Stimulated activated CD4-positive, alpha-beta T cell treated with anti-CD3 and anti-CD28 coated beads, Interleukin-15, amount 100 ng/mL, for 1 hour (primary cell): Measurements from ENCODE around the gene FUT8.
"Not testable (repeated sequence)": the region's sequence is repeated elsewhere in the genome, so short reads cannot be mapped to it uniquely, and the experiment has no call there.

Source experiments
- DNase-seq, 2 donors: peaks; one replicate each; pipeline ENCODE4 v3.0.0-alpha.2; 2020; ENCODE audit warnings: low read depth in 1 of 2, low spot score in 1 of 2

The FUT8 gene

GRCh38 chr14:65415613-65416012, 3.1 kb downstream of the FUT8 start:
- DNase-seq = no peak

GRCh38 chr14:65419593-65420252, 7.2 kb downstream of the FUT8 start:
- no peak for DNase-seq

GRCh38 chr14:65421201-65421981, 8.9 kb downstream of the FUT8 start:
- no peak for DNase-seq

GRCh38 chr14:65422088-65422834, 9.7 kb downstream of the FUT8 start:
- DNase-seq = no peak

- DNase-seq = no peak
Measured at GRCh38 chr14:65423982-65424381, 11.5 kb downstream of the FUT8 start.

- DNase-seq = no peak
Measured at GRCh38 chr14:65424531-65424930, 12.0 kb downstream of the FUT8 start.

- no peak for DNase-seq
Measured at GRCh38 chr14:65425885-65426284, 13.4 kb downstream of the FUT8 start.

GRCh38 chr14:65426902-65427301, 14.4 kb downstream of the FUT8 start:
- DNase-seq = not testable (repeated sequence)

- no peak for DNase-seq
Measured at GRCh38 chr14:65428691-65429090, 16.2 kb downstream of the FUT8 start.

GRCh38 chr14:65429757-65430156, 17.2 kb downstream of the FUT8 start:
- DNase-seq = no peak

GRCh38 chr14:65431245-65431644, 18.7 kb downstream of the FUT8 start:
- no peak for DNase-seq

- DNase-seq = no peak
Measured at GRCh38 chr14:65431951-65432350, 19.4 kb downstream of the FUT8 start.

GRCh38 chr14:65432361-65432948, 19.9 kb downstream of the FUT8 start:
- DNase-seq = no peak

GRCh38 chr14:65433157-65433556, 20.6 kb downstream of the FUT8 start:
- DNase-seq = no peak

- DNase-seq = no peak
Measured at GRCh38 chr14:65433646-65434045, 21.1 kb downstream of the FUT8 start.

- no peak for DNase-seq
Measured at GRCh38 chr14:65434216-65434850, 21.8 kb downstream of the FUT8 start.

- no peak for DNase-seq
Measured at GRCh38 chr14:65438266-65438933, 25.9 kb downstream of the FUT8 start.

GRCh38 chr14:65439117-65439516, 26.6 kb downstream of the FUT8 start:
- no peak for DNase-seq

- no peak for DNase-seq
Measured at GRCh38 chr14:65440230-65440629, 27.7 kb downstream of the FUT8 start.

GRCh38 chr14:65444230-65444629, 31.7 kb downstream of the FUT8 start:
- DNase-seq = no peak

GRCh38 chr14:65446159-65446558, 33.6 kb downstream of the FUT8 start:
- DNase-seq = no peak
